OCI-LY7 (cell line): ENCODE measurements around the gene WTAP.

Experiments used
- EZH2phosphoT487 ChIP-seq: fragments of 200-600 bp; sonication (generic); IDR thresholded peaks from 2 replicates; pipeline ENCODE4 v1.6.1; 2018; ENCODE audit warnings: low read depth, borderline replicate concordance, mild to moderate bottlenecking, mixed run types, antibody characterized with exemption, low read length, moderate library complexity, mixed read lengths
- TF ChIP-seq, protein P1 (sequence below): fragments of 200-600 bp; sonication (generic); conservative IDR thresholded peaks from 2 replicates; pipeline ENCODE4 v1.5.1; 2014; ENCODE audit warnings: mild to moderate bottlenecking, antibody characterized with exemption, low read length, moderate library complexity, mixed read lengths

- TF ChIP-seq, protein P1, sequence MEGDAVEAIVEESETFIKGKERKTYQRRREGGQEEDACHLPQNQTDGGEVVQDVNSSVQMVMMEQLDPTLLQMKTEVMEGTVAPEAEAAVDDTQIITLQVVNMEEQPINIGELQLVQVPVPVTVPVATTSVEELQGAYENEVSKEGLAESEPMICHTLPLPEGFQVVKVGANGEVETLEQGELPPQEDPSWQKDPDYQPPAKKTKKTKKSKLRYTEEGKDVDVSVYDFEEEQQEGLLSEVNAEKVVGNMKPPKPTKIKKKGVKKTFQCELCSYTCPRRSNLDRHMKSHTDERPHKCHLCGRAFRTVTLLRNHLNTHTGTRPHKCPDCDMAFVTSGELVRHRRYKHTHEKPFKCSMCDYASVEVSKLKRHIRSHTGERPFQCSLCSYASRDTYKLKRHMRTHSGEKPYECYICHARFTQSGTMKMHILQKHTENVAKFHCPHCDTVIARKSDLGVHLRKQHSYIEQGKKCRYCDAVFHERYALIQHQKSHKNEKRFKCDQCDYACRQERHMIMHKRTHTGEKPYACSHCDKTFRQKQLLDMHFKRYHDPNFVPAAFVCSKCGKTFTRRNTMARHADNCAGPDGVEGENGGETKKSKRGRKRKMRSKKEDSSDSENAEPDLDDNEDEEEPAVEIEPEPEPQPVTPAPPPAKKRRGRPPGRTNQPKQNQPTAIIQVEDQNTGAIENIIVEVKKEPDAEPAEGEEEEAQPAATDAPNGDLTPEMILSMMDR, result no peak
- no peak for TF ChIP-seq EZH2phosphoT487
Observed at GRCh38 chr6:159753081-159753872, 26.0 kb downstream of the WTAP start.
